ENCODE measurements around the gene HELZ2.

The HELZ2 gene

DNA sequence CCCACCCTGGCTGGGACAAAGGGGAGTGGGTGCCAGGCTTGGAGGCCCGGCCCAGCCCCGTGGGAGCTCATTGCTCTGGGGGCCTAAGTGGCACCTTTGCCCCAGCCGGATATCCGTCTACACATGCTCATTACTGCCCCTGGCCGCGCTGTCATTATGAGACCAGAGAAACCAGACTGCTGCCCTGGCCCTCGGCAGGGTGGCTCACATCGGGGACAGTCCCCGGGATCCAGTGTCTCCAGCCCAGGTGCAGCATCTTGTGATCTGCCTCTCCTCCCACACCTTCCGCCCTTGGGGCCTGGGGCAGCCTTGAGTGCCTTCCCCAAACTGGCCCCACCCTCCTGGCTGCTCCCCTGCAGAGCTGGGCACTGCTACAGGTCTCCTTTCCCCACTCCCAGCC lies 31.3 kb downstream of the HELZ2 start:
- TF ChIP-seq, protein P1, sequence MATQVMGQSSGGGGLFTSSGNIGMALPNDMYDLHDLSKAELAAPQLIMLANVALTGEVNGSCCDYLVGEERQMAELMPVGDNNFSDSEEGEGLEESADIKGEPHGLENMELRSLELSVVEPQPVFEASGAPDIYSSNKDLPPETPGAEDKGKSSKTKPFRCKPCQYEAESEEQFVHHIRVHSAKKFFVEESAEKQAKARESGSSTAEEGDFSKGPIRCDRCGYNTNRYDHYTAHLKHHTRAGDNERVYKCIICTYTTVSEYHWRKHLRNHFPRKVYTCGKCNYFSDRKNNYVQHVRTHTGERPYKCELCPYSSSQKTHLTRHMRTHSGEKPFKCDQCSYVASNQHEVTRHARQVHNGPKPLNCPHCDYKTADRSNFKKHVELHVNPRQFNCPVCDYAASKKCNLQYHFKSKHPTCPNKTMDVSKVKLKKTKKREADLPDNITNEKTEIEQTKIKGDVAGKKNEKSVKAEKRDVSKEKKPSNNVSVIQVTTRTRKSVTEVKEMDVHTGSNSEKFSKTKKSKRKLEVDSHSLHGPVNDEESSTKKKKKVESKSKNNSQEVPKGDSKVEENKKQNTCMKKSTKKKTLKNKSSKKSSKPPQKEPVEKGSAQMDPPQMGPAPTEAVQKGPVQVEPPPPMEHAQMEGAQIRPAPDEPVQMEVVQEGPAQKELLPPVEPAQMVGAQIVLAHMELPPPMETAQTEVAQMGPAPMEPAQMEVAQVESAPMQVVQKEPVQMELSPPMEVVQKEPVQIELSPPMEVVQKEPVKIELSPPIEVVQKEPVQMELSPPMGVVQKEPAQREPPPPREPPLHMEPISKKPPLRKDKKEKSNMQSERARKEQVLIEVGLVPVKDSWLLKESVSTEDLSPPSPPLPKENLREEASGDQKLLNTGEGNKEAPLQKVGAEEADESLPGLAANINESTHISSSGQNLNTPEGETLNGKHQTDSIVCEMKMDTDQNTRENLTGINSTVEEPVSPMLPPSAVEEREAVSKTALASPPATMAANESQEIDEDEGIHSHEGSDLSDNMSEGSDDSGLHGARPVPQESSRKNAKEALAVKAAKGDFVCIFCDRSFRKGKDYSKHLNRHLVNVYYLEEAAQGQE (IDR thresholded peaks at IDR 0.05; ENCODE audit: insufficient read depth in 1 of 2, low read depth in 2 of 2, low read length in 2 of 2): no peak
- TF ChIP-seq TAF1 (IDR thresholded peaks at IDR 0.05; ENCODE audit: borderline replicate concordance, insufficient read depth, low read length) (no peak), SIN3A (IDR thresholded peaks at IDR 0.05; ENCODE audit: borderline replicate concordance, insufficient read depth, low read length) (no peak), POLR2AphosphoS5 (IDR thresholded peaks at IDR 0.05; ENCODE audit: low read depth, low read length) (no peak), FOXP2 (optimal IDR thresholded peaks at IDR 0.05; ENCODE audit: borderline replicate concordance, extremely low read depth, extremely low read length, insufficient read depth) (no peak)

DNA sequence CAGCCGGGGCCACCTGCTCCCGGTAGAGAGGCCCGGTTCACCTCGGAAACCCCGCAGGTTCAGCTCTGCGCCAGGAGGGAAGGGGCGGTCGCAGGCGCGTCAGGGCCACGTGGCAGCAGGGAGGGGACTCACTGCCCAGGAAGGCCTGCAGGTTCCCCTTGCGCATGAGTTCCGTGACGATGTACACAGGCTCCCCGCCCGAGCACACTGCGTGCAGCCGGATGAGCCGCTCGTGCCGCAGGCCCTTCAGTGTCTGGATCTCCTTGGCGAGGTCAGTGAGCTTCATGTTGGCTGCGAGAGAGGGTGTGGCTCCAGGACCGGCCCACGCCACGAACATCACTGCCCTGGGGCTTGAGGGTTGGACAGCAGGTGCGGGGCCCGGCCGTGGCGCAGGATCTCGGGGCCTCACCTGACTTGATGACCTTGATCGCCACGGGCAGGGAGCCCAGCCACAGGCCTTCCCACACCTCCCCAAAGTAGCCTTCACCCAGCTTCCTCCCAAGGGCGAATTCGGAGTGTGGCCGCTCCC lies 31.9 kb downstream of the HELZ2 start:
- TF ChIP-seq FOXP2 (optimal IDR thresholded peaks at IDR 0.05; ENCODE audit: borderline replicate concordance, extremely low read depth, extremely low read length, insufficient read depth) (no peak), SIN3A (IDR thresholded peaks at IDR 0.05; ENCODE audit: borderline replicate concordance, insufficient read depth, low read length) (no peak), TAF1 (IDR thresholded peaks at IDR 0.05; ENCODE audit: borderline replicate concordance, insufficient read depth, low read length) (no peak), POLR2AphosphoS5 (IDR thresholded peaks at IDR 0.05; ENCODE audit: low read depth, low read length) (no peak)
- TF ChIP-seq, protein P1 (IDR thresholded peaks at IDR 0.05; ENCODE audit: insufficient read depth in 1 of 2, low read depth in 2 of 2, low read length in 2 of 2): no peak

DNA sequence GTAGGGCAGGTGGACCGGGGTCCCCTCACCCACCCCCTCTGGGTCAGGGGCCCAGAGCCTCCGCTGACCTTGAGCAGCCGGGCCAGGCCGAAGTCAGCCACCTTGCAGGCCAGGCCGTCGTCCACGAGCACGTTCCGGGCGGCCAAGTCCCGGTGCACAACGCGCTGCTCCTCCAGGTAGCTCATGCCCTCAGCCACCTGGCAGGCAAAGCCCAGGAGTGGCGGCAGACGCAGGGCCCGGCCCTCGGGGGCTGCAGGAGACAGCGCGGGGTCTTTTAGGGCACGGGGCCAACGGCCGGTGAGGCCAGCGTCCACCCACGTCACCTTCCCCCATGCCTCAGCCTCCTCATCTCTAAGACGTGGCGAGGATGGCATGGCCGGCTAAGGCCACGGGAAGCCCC lies 32.7 kb downstream of the HELZ2 start:
- no peak for TF ChIP-seq POLR2AphosphoS5 (IDR thresholded peaks at IDR 0.05; ENCODE audit: low read depth, low read length)
- TF ChIP-seq SIN3A (IDR thresholded peaks at IDR 0.05; ENCODE audit: borderline replicate concordance, insufficient read depth, low read length): no peak
- TF ChIP-seq, protein P1 (IDR thresholded peaks at IDR 0.05; ENCODE audit: insufficient read depth in 1 of 2, low read depth in 2 of 2, low read length in 2 of 2): no peak
- TF ChIP-seq FOXP2 (optimal IDR thresholded peaks at IDR 0.05; ENCODE audit: borderline replicate concordance, extremely low read depth, extremely low read length, insufficient read depth): no peak
- TF ChIP-seq TAF1 (IDR thresholded peaks at IDR 0.05; ENCODE audit: borderline replicate concordance, insufficient read depth, low read length): no peak

DNA sequence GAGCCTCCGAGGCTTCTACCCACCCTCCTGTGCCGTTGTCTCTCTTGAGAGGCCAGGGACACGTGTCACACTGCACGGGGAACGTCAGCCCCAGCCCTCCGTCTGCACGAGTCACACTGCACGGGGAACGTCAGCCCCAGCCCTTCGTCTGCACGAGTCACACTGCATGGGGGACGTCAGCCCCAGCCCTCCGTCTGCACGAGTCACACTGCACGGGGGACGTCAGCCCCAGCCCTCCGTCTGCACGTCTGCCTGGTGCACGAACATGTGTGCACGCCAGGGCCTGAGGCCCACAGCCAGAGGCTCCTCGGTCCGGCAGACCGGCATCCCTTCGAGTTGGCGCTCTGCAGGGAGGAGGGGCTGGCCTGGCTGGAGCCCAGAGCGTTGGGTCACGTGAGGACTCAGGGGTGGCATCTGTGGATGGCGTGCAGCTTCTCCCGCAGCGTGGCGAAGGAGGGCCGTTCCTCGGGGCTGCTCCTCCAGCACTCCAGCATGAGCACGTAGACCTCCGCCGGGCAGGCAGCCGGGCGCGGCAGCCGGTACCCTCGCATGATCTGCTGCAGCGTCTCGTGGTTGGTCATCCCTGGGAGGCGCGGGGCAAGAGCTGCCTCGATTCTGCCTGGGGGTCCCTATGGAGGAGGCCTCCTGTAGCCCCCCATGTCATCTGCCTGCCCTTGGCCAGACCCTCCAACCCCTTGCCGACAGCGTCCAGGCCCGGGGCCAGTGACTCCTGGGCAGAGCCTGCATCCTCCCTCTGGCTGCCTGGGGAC lies 33.4 kb downstream of the HELZ2 start:
- TF ChIP-seq, protein P1 (IDR thresholded peaks at IDR 0.05; ENCODE audit: insufficient read depth in 1 of 2, low read depth in 2 of 2, low read length in 2 of 2): no peak
- TF ChIP-seq FOXP2 (optimal IDR thresholded peaks at IDR 0.05; ENCODE audit: borderline replicate concordance, extremely low read depth, extremely low read length, insufficient read depth) (no peak), TAF1 (IDR thresholded peaks at IDR 0.05; ENCODE audit: borderline replicate concordance, insufficient read depth, low read length) (no peak), SIN3A (IDR thresholded peaks at IDR 0.05; ENCODE audit: borderline replicate concordance, insufficient read depth, low read length) (no peak), POLR2AphosphoS5 (IDR thresholded peaks at IDR 0.05; ENCODE audit: low read depth, low read length) (no peak)

Data from PFSK-1 (cell line).